GM21737 (cell line): ENCODE data around the gene DRAM2.
"Not testable (repeated sequence)": the region's sequence is repeated elsewhere in the genome, so short reads cannot be mapped to it uniquely, and the experiment has no call there.

Experiments
- ATAC-seq: cut with Tn5 transposase; IDR thresholded peaks from one replicate; pipeline ENCODE4 v1.9.1; 2021; ENCODE audit warnings: mild to moderate bottlenecking, moderate library complexity; ENCODE audit not compliant: unreplicated experiment

DRAM2 gene

DNA sequence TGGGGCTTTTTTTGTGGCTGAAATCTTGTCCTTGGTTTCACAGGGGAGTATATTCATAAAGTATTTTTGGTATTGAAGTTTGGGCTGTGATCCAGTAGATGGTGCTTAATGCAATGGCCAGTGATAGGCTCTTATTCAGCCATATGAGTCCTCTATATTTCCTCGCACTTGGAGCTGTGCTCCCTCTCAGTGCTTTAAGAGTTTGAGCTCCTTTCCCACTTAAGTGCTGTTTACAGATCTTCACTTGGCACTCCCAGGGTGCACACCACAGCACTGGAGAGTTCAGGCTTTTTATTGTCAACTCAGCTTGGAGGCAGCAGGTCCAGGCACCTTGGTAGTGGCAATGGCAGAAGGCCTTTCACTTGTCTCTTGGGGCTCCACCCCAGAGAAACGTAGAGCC lies 54.9 kb downstream of the DRAM2 start:
- ATAC-seq, result no peak

GRCh38 chr1:111082421-111083203 lies 57.3 kb downstream of the DRAM2 start:
- no peak for ATAC-seq

GRCh38 chr1:111079329-111079728 lies 60.6 kb downstream of the DRAM2 start:
- not testable (repeated sequence) for ATAC-seq

DNA sequence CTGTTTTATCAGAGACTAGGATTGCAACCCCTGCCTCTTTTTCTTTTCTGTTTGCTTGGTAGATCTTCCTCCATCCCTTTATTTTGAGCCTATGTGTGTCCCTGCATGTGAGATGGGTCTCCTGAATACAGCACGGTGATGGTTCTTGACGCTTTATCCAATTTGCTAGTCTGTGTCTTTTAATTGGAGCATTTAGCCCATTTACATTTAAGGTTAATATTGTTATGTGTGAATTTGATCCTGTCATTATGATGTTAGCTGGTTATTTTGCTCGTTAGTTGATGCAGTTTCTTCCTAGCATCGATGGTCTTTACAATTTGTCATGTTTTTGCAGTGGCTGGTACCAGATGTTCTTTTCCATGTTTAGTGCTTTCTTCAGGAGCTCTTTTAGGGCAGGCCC lies 62.6 kb downstream of the DRAM2 start:
- ATAC-seq, result not testable (repeated sequence)
